ENCODE measurements around the gene TXNL4B. TPM values are rescaled to one million over a fixed set of nuclear protein-coding genes. Genes with fewer than 3 reads are reported as not detected.
"Not testable (repeated sequence)": the region's sequence is repeated elsewhere in the genome, so short reads cannot be mapped to it uniquely, and the experiment has no call there.

Gene TXNL4B
- total RNA-seq, 1 experiment from 2014 or later: 9.2 TPM

DNA sequence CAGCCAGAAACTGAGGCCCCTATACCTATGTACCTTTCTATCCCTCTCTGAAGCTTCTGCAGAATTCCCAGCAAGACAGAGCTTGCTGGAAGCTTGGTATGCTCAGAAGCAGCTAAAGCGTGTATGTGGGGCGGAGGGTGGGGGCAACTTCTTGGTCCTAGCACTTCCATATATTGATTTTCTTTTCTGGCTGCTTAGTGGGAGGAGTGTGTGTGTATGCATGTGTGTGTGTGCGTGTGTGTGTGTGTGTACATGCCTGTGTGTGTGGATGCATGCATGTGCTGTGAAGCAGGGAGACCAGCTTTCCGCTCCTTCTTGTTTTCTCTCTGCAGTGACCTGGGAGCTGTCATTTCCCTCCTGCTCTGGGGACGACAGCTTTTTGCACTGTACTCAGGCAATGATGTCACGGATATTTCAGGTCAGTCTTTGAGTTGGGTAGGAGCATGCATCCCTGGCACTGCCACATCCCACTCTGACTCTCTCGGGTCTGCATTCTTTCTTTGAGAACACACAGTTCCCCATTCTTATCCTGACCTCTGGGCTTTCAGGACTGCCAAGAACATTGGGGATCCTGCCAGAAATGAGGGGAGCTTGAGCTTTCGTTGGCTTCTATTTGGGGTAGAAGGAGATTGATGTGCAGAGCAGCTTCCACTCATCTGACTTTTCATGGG is 19.7 kb downstream of the TXNL4B start:
- DNase-seq (ENCODE audit: low spot score): no peak

DNA sequence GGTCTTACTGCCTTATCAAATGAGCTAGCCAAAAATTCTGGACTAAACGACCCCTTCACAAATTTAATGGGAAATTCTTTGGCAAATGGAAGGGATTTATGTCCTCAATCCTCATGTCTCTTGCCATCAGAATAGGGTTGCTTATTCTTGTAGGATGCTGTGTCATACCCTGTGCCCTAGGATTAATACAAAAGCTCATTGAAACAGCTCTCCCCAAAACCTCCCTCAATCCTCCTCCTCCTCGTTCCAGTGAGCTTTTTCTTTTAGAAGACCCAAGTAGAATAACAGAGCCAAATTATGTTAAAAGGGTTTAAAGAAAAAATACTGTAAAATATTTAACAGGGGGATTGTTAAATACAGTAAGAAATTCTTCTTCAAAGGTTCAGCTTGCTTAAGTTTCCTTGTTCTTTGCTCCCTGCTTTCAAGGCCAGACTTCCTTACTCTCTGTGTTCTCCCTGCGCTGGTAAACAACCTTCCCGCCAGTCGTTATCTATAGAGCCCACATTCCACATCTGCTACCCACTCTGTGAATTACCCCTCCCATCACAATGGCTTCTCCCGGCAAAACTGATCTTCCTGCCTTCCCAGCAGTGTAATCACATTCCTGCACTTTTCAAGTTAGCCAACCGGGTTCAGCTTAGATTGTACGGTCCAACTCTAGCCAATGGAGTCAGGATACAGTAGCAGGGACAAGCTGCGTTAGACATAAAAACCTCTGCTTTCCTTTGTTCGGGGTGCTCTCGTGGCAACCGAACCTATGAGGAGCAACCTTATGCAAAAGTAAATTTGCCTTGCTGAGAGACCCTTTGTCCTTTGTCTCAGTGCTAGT is 20.7 kb downstream of the TXNL4B start:
- no peak for DNase-seq (ENCODE audit: low spot score)

DNA sequence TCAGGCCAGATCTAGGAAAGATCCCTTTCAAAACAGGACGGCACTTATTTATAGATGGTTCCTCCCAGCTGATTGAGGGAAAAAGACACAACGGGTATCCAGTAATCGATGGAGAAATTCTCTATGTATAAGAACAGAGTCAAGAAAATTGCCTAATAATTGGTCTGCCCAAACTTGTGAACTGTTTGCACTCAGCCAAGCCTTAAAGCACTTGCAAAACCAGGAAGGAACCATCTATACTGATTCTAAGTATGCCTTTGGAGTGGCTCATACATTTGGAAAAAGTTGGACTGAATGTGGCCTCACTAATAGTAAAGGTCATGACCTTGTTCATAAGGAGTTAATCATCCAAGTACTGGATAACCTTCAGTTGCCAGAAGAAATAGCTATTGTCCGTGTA is 24.5 kb downstream of the TXNL4B start:
- no peak for DNase-seq (ENCODE audit: low spot score)

DNA sequence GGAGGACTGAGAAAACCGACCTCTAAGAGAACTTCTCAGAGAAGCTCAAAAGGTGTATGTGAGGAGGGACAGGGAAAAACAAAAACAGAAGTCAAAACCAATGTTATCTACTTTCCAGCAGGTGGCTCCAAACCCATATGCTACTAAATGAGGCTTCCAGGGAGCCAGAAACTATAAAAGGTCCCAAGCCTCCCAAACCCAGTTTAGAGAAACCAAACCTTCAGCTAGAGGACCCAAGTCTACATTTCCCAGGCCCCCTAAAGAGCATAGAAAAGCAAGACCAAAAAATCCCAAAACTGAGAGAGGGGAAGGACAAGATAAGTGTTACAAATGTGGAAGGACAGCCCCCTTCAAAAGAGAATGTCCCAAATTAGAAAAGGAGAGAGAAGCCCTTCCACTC is 26.7 kb downstream of the TXNL4B start:
- peak; percentile 24 for DNase-seq (ENCODE audit: low spot score)

DNA sequence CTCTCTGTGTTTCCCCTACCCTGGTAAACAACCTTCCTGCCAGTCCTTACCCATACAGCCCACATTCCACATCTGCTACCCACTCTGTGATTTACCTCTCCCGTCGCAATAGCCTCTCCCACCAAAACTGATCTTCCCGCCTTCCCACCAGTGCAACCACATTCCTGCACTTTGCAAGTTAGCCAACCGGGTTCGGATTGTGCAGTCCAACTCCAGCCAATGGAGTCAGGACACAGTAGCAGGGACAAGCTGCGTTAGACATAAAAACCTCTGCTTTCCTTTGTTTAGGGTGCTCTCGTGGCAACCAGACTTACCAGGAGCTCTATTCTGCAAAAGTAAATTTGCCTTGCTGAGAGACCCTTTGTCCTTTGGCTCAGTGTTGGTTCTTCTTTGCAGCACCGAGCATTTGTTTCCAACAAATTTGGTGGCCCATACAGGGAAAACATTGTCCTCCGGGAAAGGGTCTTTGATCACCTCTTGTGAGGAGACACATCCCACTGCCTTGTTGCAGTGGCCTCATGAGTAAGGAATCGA is 29.0 kb downstream of the TXNL4B start:
- no peak for DNase-seq (ENCODE audit: low spot score)

DNA sequence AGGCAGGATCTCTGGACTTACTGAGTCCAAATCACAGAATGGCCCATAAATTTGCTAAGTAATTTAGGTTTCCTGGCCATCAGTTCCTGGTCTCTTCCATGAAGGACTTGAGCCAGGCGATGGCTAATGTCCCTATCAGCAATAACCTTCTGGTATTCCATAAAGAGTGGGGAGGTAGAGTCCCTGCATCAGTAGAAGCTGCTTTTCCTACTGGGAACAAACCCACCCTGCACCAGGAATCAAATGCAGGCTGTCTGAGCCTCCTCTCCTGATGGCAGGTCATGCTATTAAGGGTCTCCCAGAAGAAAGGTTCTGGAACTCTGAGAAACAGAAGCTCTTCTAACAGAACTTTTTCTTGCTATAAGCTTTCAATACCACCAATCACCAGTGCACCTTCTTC is 31.9 kb downstream of the TXNL4B start:
- no peak for DNase-seq (ENCODE audit: low spot score)

DNA sequence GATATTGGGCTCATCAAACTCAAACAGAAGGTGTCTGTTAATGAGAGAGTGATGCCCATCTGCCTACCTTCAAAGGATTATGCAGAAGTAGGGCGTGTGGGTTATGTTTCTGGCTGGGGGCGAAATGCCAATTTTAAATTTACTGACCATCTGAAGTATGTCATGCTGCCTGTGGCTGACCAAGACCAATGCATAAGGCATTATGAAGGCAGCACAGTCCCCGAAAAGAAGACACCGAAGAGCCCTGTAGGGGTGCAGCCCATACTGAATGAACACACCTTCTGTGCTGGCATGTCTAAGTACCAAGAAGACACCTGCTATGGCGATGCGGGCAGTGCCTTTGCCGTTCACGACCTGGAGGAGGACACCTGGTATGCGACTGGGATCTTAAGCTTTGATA is 33.0 kb downstream of the TXNL4B start:
- DNase-seq (ENCODE audit: low spot score): no peak

DNA sequence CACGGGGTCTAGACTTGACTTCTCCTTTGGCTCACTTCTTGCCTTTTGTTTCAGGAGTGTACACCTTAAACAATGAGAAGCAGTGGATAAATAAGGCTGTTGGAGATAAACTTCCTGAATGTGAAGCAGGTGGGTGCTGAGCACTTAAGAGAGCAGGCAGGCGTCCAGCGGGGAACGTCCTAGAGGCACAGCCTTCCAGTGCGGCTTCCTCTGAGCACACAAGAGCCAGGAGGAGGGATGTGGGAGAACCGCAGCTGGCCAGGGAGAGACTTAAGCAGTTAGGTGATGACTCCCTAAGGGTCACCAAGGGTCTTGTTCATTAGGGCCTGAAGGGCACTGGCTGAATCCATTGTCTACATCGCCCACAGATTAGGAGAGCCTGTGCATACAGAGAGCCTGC is 34.4 kb downstream of the TXNL4B start:
- not testable (repeated sequence) for DNase-seq (ENCODE audit: low spot score)

DNA sequence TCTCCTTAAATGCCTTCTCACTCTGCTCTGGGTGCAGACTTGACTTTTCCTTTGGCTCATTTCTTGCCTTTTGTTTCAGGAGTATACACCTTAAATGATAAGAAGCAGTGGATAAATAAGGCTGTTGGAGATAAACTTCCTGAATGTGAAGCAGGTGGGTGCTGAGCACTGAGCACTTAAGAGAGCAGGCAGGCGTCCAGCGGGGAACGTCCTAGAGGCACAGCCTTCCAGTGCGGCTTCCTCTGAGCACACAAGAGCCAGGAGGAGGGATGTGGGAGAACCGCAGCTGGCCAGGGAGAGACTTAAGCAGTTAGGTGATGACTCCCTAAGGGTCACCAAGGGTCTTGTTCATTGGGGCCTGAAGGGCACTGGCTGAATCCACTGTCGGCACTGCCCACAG is 36.1 kb downstream of the TXNL4B start:
- DNase-seq (ENCODE audit: low spot score): not testable (repeated sequence)

DNA sequence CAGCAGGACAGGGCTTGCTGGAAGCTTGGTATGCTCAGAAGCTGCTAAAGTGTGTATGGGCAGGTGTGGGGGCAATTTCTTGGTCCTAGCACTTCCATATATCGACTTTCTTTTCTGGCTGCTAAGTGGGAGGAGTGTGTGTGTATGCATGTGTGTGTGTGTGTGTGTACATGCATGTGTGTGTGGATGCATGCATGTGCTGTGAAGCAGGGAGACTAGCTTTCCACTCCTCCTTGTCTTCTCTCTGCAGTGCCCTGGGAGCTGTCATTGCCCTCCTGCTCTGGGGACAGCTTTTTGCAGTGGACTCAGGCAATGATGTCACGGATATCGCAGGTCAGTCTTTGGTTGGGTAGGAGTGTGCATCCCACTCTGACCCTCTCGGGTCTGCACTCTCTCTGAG is 37.5 kb downstream of the TXNL4B start:
- DNase-seq (ENCODE audit: low spot score): no peak

DNA sequence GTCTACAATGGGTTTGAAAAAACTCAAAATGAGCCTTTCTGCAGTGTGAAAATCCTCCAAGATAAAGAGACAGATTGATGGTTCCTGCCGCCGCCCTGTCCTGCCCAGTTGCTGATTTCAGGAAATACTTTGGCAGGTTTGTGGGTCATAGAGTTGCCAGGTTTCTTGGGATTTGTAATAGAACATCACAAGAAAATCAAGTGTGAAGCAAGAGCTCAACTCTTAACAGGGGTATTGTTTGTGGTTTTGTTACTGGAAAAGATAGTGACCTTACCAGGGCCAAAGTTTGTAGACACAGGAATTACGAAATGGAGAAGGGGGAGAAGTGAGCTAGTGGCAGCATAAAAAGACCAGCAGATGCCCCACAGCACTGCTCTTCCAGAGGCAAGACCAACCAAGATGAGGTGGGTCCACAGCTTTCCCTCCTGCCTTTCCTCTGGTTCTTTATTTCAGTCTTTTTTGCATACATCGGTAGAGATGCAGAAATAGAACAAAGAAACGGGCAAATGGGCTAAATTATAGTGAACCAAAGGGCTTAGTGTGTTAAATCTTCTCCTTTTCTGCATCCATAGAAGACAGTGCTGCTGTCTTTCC is 39.1 kb downstream of the TXNL4B start, which contains the start of gene HP:
Gene HP, plus strand, starts transcription at position 252 of the 594 bp plus-strand sequence. Its CDS starts 148 bp downstream, at position 400.
- not testable (repeated sequence) for DNase-seq (ENCODE audit: low spot score)

DNA sequence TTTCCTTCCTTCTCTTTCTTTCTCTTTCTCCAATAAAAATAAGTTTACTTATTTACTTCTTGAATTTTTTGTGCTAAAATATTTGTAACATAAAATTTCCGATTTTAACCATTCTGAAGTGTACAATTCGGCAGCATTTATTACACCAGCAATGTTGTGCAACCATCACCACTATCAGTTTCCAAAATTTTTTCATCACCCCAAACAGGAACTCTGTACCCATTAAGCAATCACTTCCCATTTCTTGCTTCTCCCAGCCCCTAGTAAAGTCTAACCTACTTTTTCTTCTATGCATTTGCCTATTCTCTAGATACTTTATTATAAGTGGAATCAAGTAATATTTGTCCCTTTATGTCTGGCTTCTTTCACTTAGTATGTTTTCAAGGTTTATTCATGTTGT is 41.6 kb downstream of the TXNL4B start:
- no peak for DNase-seq (ENCODE audit: low spot score)

DNA sequence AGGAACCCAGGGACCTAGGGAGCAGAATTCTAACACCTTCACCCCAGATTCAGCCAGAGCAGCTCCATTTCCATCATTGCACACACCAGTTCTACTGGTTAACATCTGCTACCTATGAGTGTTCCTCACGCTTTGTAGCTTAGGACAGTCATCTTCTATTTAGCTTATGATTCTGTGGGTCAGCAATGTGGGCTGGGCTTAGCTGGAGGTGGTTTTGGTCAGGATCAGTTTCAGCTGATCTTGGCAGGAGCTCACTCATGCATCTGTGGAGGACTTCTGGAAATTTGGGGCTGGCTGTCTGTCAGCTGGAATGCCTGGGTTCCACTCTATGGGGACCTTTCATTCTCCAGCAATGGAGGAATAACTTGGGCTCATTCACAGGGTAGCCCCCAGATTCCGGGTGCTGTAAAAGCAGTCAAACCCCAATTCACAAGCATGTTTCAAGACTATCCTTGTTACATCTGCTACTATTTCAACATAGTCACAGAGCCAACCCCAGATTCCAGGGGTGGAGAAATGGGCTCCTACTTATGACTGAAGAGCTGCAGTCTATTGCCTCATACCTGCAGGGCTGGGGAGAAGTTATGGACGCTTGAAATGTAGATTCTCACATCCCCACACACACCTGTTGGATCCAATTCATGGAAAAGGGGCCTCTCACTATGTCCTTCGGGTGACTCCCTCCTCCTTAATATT is 42.5 kb downstream of the TXNL4B start:
- no peak for DNase-seq (ENCODE audit: low spot score)

DNA sequence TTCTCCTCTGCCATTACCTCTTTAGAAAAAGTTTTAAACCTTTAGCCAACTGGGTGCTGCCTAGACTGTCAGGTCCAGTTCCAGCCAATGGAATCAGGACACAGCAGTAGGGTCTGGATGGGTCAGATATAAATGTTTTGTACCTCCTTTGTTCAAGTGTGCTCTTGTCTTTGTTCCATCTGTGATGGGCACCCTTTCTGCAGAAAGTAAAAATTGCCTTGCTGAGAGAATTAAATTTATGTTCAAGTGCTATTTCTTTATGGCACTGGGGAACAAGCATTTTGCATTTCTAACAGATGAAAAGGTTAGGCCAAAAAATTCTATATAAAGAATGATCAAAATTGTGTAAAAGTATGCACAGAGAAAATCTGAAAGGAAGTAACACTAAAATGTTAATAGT is 44.3 kb downstream of the TXNL4B start:
- DNase-seq (ENCODE audit: low spot score): no peak

DNA sequence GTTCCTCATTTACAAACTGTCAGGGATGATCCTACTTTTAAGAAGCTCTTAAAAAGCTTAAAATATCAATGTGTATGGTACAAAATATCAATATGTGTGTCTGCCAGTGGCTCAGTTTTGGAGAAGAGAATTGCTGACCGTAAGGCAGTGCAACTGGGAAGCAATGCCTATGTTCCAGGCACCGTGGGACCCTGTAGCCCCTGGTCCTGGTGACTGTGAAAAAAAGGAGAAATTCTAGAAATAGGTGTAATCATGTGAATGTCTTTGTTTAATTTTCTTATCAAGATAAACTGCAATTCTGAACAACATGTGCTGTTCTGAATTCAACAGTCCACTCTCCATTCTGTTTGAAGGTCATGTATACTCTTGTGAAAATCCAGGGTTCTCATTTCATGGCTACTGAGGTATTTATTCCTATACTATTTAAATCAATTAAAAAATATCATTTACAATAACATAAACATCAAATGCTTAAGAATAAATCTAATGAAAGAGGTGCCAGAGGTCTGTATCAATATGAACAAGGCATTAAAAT is 48.5 kb downstream of the TXNL4B start:
- DNase-seq (ENCODE audit: low spot score): no peak

DNA sequence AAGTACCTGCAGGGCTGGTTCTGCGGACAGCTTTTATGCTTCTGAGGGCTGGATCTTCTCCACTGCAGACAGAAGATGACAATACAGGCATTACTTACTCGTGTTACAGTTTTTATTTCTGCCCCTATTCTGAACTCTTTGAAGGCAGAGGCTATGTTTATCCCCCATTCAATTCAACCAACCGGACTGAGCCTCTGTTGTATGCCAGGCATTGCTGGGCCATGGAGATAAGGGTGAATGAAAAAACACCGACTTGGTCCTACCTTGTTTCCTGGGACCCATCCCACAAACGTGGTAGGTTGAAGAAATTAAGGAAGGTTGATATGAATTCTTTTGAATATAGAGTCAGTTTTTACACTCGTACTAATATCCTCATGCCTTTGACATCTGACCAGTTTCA is 49.1 kb downstream of the TXNL4B start:
- no peak for DNase-seq (ENCODE audit: low spot score)

DNA sequence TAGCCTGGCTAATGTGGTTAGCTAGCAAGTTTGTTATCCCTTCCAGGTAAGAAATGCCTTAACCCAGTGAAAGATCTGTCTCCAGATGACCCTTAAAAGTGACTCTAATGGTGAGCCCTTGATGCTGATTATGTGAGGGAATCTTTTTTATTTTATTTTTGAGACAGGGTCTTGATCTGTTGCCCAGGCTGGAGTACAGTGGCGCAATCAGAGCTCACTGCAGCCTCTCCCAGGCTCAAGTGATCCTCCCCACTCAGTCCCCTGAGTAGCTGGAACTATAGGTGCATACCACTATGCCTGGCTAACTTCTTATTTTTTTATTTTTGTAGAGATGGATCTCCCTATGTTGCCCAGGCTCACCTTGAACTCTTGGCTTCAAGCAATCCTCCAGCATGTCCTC is 49.9 kb downstream of the TXNL4B start:
- DNase-seq (ENCODE audit: low spot score): no peak

DNA sequence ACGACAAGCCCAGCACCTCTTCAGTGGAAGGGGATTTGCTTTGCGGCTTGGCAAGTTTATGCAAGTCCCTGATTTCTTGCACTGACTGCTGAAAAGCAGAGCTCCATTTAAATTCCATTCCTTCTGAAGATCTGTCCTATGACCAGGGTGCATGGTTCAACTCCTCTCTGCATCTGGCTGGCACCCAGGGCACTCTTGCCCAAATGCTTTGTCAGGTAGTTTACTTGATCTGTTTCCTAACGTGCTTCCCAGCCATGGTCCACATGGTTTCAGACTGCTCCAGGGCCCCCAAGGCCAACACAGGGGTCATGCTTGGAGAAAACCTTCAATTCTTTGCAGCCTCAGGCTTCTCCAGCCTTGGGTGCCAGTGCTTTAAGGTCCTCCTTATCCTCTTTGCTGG is 50.4 kb downstream of the TXNL4B start:
- DNase-seq (ENCODE audit: low spot score): no peak

DNA sequence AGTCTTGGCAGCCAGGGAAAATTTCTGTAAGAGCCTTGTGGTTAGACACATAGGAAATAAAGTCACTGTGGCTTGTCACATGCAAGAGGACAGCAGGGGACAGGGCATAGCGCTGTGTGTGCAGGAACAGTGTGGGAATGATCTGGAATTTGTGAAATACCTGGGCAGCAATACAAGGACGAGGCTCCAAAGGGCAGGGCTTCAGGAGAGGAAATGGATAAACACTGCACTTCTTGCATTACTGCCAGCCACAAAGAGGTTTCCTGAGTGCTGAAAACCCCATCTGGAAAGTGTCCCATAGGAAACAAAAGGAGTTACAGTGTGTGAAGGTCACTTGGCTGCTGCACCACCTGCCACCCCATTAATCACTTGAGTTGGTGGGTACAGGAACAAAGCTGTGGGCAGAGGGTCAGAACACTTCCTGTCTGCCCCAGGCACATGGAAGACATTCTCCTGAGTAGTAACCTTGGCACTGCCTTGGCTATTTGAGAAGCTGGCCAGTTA is 51.2 kb downstream of the TXNL4B start:
- DNase-seq (ENCODE audit: low spot score): peak; percentile 35

DNA sequence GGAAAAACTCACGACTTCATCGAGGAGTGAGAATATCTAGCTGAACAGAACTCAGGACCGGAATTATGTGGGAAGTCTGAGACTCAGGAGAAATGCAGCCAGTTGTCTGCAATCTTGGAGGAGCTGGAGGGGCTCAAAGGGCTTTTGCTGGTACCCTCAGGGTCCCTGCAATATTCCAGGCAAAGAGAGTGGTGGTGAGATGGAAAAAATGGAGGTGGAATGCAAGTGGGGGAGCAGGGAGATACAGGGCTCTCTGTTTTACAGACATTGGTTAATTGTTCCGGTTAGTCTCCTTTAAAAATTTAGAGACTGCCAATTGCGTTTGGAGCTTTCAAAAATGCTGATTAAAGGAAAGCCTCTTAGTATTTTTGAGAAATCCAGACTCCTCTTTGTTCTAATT is 57.3 kb downstream of the TXNL4B start:
- DNase-seq (ENCODE audit: low spot score): no peak

Data from A172 (cell line).